Hypothalamus (tissue), 51 donors: Measurements from ENCODE around the gene USP24.

Source experiments
- DNase-seq, 51 donors: peaks; one replicate each; lab custom pipeline; 2025; lab: John Stamatoyannopoulos, UW

Gene USP24

GRCh38 chr1:55215194-55216021, at the start of gene USP24:
Gene USP24, minus strand, starts transcription at chr1:55215364. Its CDS starts 251 bp downstream, at chr1:55215113.
- DNase-seq: peak in 48 of 51 donors; percentile 30 to 90 (median 67)

GRCh38 chr1:55262822-55263221, 47.7 kb upstream of the USP24 start:
- DNase-seq: no peak

DNA sequence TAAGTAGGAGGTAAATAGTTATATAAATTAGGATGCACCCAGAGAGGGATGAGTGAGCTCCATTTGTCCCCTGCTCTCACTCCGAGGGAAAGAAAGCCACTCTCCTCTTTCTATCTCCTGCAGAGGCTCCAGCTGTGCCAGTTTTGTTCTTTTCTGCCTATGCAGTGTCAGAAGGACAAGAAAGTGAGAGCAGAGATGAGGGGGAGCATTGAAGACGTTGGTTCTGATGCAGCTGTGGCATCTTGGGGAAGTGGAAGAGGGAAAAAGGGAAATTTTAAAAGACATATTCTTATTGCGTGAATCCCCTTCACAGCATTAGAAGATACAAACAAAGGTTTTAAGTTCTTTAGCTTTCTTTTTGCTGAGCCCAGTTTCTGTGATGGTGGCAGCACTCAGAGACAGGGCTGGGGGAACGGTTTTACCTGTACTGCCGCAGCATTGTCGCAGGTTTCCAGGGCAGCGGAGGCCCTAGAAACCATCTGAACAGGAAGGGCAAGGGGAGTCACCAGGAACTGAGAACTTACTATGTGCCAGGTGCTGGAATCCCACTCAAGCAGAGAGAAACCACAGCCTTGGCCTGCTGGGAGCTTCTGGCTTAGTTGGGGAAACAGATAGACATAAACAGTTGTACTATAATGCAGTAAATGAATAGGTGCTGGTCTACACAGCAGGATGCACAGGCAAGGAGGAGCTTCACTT, 44.9 kb upstream of the USP24 start:
- no peak for DNase-seq

DNA sequence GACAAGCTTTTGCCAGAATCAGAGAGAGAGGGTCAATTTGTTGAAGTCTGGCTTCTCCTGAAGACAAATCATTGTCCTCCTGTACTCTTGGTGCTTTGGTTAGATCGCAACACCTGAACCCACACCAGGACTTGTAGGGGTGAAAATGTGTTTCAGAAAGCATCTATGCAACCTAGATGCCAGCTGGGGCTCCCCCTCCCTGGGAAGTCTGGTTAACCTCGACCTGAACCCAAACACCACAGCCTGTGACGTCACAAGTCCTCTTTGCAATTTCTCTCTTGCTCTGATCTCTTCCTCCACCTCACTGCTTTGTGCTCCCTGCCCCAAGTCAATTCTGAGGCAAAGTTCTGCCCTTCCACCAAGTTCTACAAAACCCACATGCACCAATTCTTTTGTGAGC, 42.8 kb upstream of the USP24 start:
- DNase-seq: no peak

DNA sequence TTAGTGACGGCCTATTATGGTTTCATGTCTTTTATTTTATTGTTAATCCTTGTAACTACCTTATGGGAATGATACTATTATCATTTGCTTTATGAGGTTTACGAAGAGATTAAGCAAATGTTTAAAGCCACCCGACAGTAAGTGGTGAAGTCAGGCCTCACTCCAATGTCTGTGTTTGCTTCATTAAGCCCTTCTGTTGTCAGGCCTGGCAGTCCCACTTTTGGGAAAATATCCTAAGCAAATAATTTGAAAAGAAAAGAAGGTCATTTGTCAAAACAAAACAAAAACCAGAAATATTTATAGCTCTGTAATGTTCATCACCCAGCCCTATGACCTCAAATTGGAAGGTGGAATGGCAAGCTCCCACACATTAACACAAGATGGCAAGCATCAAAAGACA, 40.7 kb upstream of the USP24 start:
- DNase-seq: no peak

GRCh38 chr1:55252942-55253589, 37.9 kb upstream of the USP24 start:
- DNase-seq: peak in 12 of 51 donors; percentile 1 to 31 (median 6)

GRCh38 chr1:55250399-55251075, 35.4 kb upstream of the USP24 start:
- DNase-seq: no peak

DNA sequence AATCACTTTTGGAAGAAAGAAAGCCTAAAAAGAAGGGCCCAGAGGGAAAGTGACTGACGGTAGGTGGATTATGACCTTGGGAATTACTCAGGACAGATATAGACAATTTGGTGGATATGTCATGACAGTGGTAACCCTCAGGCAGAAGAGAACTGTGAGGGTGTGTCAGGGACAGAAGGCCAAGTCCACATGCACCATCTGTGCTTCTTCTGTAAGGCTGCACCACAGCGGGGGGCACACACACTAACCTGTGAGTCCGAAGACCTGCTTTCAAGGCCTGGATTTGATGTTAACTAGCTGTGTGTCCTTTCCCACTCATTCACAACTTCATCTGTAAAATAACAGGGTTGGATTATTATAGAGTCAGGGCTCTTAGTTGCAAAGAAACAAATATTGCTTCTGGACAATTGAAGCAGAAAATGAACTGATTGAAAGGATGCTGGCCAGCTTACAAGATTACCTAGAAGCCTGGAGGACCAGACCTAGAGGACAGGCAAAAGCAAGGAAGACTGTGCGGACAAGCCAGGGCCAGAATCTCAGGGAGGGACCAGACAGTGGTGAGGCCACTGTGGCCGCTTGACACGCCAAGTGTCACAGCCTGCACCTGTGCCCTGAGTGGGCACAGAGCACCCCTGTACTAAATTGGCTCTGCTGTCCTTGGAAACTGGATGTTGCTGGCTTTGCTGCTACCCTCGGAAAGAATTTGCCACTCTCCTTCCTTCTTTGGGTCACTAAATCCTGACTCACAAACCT, 34.7 kb upstream of the USP24 start:
- no peak for DNase-seq

- no peak for DNase-seq
Measured at GRCh38 chr1:55246896-55247295, 31.7 kb upstream of the USP24 start.

DNA sequence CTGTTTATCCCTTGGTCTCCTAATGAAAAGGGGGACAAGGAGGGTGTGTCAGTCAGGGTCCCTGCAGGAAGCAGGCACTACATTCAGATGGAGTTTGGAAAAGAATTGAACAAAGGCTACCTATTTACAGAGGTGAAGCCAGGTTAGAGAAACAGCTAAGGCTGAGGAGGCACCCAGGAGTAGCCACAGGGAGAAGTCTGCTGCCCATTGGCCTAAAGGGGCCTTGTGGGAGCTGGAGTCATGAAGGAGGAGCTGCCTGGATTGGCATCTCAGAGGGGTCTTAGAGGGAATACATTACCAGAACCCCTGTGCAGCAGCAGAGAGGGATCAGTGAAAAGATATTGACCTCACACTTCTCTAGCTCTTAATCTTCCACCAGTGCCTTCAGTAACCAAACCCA, 31.2 kb upstream of the USP24 start:
- no peak for DNase-seq

DNA sequence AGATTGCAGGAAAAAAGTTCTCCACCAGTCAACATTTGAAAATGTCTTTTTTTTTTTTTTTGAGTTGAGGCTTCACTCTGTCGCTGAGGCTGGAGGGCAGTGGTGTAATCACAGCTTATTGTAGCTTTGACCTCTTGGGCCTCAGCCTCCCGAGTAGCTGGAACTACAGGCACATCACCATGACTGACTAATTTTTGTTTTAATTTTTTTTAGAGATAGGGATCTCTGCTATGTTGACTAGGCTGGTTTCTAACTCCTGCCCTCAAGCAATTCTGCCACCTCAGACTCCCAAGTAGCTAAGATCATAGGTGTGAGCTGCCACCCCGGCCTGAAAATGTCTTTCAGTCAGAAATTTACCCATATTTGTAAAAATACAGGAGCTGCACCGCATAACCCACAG, 30.6 kb upstream of the USP24 start:
- no peak for DNase-seq

- no peak for DNase-seq
Measured at GRCh38 chr1:55244476-55245099, 29.4 kb upstream of the USP24 start.

DNA sequence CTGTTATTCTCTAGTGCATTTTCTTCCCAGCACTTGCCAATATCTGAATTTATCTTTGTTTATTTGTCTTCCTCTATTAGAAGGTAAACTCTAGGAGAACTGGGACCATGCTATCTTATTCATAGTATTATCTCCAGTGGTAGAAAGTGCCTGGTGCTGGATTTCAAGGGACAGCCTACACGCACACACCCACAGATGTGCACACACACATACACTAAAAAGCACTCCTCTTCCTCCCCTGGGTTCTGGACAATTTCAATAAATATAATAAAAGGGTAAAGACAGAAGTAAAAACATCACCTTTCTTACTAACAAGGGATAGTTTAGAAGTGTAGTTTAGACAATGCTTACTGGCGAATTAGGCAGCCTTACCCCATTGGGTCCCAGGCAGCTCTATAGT, 28.5 kb upstream of the USP24 start:
- no peak for DNase-seq

DNA sequence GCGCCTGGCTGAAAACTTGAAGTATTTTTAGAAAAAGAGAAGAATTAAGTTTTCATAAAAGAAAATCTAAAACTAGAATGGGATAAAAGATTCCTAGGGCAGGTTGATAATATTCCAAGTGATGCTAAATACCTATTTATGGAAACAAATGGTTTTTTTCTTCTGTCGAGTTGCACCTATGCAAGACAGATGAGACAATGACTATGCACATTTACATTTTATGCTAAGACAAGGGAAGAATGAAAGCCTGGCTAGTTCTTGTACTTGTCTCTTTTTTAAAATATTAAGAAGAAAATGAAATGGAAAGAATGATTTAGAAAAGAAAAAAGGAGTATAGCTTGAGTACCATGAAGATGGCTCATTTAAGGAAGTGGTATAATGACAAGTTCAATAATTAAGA, 24.4 kb upstream of the USP24 start:
- DNase-seq: no peak

DNA sequence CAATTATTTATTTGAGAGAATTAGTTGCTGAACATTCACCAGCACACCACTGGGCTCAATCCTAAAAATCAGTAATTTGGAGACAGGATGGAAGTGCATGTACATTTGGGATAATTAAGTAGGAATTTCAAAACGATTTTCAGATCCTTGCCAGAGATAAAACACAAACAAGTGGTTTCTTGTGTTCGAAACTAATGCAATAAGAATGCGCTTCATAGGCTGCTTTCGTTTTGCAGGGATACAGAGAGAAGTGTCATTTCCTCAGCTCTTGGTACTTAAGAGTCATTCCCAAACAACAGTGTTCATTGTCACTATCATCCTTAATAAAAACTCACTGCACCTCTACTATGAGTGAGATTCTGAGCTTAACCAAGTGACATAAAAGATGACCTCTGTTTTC, 20.6 kb upstream of the USP24 start:
- no peak for DNase-seq

- DNase-seq: no peak
Measured at GRCh38 chr1:55234016-55234415, 18.9 kb upstream of the USP24 start.

- no peak for DNase-seq
Measured at GRCh38 chr1:55233145-55233777, 18.1 kb upstream of the USP24 start.

DNA sequence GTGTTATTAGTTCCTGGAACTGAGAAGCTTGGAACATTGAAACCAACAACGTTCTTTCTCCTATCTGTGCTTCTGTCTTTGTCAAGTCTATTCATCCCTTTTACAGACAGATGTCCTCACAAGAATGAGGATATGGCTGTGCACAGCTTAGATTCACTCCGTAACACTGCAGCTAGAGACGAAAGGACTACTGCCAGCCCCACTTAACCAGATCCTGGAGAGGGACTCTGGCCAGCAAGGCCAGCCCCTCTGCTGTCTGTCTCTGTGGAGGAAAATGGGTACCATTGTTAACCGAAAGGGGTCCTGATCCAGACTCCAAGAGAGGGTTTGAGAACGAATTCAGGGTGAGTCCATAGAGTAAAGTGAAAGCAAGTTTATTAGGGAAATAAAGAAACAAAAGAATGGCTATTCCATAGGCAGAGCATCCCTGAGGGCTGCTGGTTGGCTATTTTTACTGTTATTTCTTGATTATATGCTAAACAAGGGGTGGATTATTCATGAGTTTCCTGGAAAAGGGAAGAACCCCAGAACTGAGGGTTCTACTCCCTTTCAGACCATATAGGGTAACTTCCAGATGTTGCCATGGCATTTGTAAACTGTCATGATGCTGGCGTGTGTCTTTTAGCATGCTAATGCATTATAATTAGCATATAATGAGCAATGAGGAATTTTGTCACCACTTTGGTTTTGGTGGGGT, 17.4 kb upstream of the USP24 start:
- no peak for DNase-seq

GRCh38 chr1:55231745-55232144, 16.6 kb upstream of the USP24 start:
- no peak for DNase-seq
